Coronary artery (tissue), 2 donors: ENCODE measurements around the gene C11orf97.
"Not testable (repeated sequence)": the region's sequence is repeated elsewhere in the genome, so short reads cannot be mapped to it uniquely, and the experiment has no call there.

Experiments
- DNase-seq: peaks from one replicate; pipeline ENCODE4 v3.0.0-alpha.2; 2017; ENCODE audit warnings: low spot score
- H3K27ac ChIP-seq, 2 donors: fragments of 200-600 bp; sonication (generic); one replicate each; pipeline ENCODE4 v1.5.1; 2016 to 2019
- H3K4me3 ChIP-seq: fragments of 200-600 bp; sonication (generic); 2 replicates; pipeline ENCODE4 v1.5.1; 2016; ENCODE audit warnings: mild to moderate bottlenecking, moderate library complexity
- CTCF ChIP-seq: fragments of 200-600 bp; sonication (generic); IDR thresholded peaks from one replicate; pipeline ENCODE4 v1.5.1; 2019; ENCODE audit warnings: antibody characterized with exemption

The C11orf97 gene

GRCh38 chr11:94493281-94494125 is 18.8 kb upstream of the C11orf97 start, which contains the start of the genes ANKRD49 and MRE11:
Gene ANKRD49, plus strand, starts transcription at chr11:94493984. Its CDS starts 2,710 bp downstream, at chr11:94496694.
Gene MRE11, minus strand, starts transcription at chr11:94493844. Its CDS starts 1,043 bp downstream, at chr11:94492801.
- Histone ChIP-seq H3K4me3 (peak within 1 kb of the TSS; percentile 82), H3K27ac (peak within 1 kb of the TSS; percentile 73 to 85)
- TF ChIP-seq CTCF, result no peak
- peak; percentile 99 for DNase-seq

- H3K27ac ChIP-seq, result peak overlapping the region; percentile 73 to 85
- DNase-seq, result no peak
- no peak for TF ChIP-seq CTCF
- H3K4me3 ChIP-seq, result peak overlapping the region; percentile 82
These were observed 18.1 kb upstream of the C11orf97 start for GRCh38 chr11:94494126-94494680.

GRCh38 chr11:94500181-94500580 is 12.1 kb upstream of the C11orf97 start:
- TF ChIP-seq CTCF, result no peak
- no peak for DNase-seq
- no peak overlapping the region for H3K27ac ChIP-seq
- H3K4me3 ChIP-seq, result no peak overlapping the region

GRCh38 chr11:94501522-94501921 is 10.7 kb upstream of the C11orf97 start:
- TF ChIP-seq CTCF, result no peak
- H3K27ac ChIP-seq, result no peak overlapping the region
- no peak overlapping the region for H3K4me3 ChIP-seq
- no peak for DNase-seq

- no peak overlapping the region for H3K27ac ChIP-seq
- no peak for DNase-seq
- no peak for TF ChIP-seq CTCF
- H3K4me3 ChIP-seq, result no peak overlapping the region
These were observed 7.5 kb upstream of the C11orf97 start for GRCh38 chr11:94504689-94505293.

- not testable (repeated sequence) for DNase-seq, H3K4me3 ChIP-seq, H3K27ac ChIP-seq
These were observed 5.7 kb upstream of the C11orf97 start for GRCh38 chr11:94506513-94506912.

- no peak for TF ChIP-seq CTCF
- Histone ChIP-seq H3K4me3 (no peak overlapping the region), H3K27ac (no peak overlapping the region)
- no peak for DNase-seq
These were observed 4.8 kb upstream of the C11orf97 start for GRCh38 chr11:94507485-94507884.
